C4-2B (cell line): ENCODE data around the gene CYP4F22.

Experiments used
- H3K27ac ChIP-seq: fragments of 450-650 bp; 2 replicates; pipeline ENCODE4 v1.5.1; 2017
- ZFX ChIP-seq: fragments of 450-650 bp; IDR thresholded peaks from 2 replicates; pipeline ENCODE4 v1.6.1; 2017
- TF ChIP-seq, protein P1 (sequence below): fragments of 450-650 bp; conservative IDR thresholded peaks from 2 replicates; pipeline ENCODE4 v1.5.1; 2017; ENCODE audit warnings: mild to moderate bottlenecking

Gene CYP4F22

DNA sequence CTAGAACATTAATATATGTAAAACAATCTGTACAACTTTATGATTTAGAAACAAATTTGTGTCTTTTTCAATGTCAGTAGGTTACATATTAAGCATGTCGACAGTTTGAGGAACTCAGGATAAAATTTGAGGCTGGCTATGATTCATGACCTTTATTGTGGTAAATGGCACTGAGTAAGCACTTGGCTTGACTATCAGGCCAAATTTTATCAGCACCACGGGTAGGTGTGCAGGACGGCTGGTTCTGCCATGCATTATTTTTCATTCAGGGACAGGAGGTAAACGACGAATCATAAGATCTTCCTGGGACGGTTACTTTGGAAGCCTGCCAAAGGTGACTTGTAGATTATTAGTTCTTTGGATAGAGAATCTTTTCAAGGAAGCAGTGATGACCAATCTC is 86.7 kb downstream of the CYP4F22 start:
- H3K27ac ChIP-seq: peak overlapping the region; percentile 73
- TF ChIP-seq ZFX: no peak
- TF ChIP-seq, protein P1, sequence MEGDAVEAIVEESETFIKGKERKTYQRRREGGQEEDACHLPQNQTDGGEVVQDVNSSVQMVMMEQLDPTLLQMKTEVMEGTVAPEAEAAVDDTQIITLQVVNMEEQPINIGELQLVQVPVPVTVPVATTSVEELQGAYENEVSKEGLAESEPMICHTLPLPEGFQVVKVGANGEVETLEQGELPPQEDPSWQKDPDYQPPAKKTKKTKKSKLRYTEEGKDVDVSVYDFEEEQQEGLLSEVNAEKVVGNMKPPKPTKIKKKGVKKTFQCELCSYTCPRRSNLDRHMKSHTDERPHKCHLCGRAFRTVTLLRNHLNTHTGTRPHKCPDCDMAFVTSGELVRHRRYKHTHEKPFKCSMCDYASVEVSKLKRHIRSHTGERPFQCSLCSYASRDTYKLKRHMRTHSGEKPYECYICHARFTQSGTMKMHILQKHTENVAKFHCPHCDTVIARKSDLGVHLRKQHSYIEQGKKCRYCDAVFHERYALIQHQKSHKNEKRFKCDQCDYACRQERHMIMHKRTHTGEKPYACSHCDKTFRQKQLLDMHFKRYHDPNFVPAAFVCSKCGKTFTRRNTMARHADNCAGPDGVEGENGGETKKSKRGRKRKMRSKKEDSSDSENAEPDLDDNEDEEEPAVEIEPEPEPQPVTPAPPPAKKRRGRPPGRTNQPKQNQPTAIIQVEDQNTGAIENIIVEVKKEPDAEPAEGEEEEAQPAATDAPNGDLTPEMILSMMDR: no peak
